HG03095 (cell line): Measurements from ENCODE around the gene DOLPP1.

Source experiments
- ATAC-seq: cut with Tn5 transposase; IDR thresholded peaks from one replicate; pipeline ENCODE4 v1.9.1; 2021; ENCODE audit warnings: moderate library complexity; ENCODE audit not compliant: unreplicated experiment

DOLPP1 gene

GRCh38 chr9:129093602-129094386, 12.9 kb downstream of the DOLPP1 start:
- ATAC-seq, result no peak

GRCh38 chr9:129094387-129095169, 13.7 kb downstream of the DOLPP1 start:
- ATAC-seq, result no peak

GRCh38 chr9:129095170-129095667, 14.3 kb downstream of the DOLPP1 start:
- ATAC-seq, result no peak

- ATAC-seq, result no peak
Observed at GRCh38 chr9:129095908-129096307, 15.0 kb downstream of the DOLPP1 start.

- ATAC-seq, result no peak
Observed at GRCh38 chr9:129097671-129098306, 16.9 kb downstream of the DOLPP1 start.

- no peak for ATAC-seq
Observed at GRCh38 chr9:129098328-129098727, 17.4 kb downstream of the DOLPP1 start.

GRCh38 chr9:129100383-129101169, 19.7 kb downstream of the DOLPP1 start:
- no peak for ATAC-seq

- no peak for ATAC-seq
Observed at GRCh38 chr9:129101279-129101678, 20.4 kb downstream of the DOLPP1 start.

GRCh38 chr9:129102095-129102525, 21.2 kb downstream of the DOLPP1 start:
- no peak for ATAC-seq

GRCh38 chr9:129102791-129103594, 22.1 kb downstream of the DOLPP1 start:
- no peak for ATAC-seq

- ATAC-seq, result no peak
Observed at GRCh38 chr9:129103595-129103965, 22.7 kb downstream of the DOLPP1 start.

GRCh38 chr9:129104051-129104450, 23.1 kb downstream of the DOLPP1 start:
- no peak for ATAC-seq

- ATAC-seq, result no peak
Observed at GRCh38 chr9:129105857-129106694, 25.2 kb downstream of the DOLPP1 start.

- ATAC-seq, result no peak
Observed at GRCh38 chr9:129107651-129108050, 26.7 kb downstream of the DOLPP1 start.

GRCh38 chr9:129108083-129108804, 27.3 kb downstream of the DOLPP1 start:
- no peak for ATAC-seq

GRCh38 chr9:129108805-129109536, 28.1 kb downstream of the DOLPP1 start:
- no peak for ATAC-seq

- no peak for ATAC-seq
Observed at GRCh38 chr9:129109537-129109903, 28.6 kb downstream of the DOLPP1 start.
